WERI-Rb-1 (cell line): ENCODE measurements around the gene ASPSCR1.

Source experiments
- DNase-seq: peaks from one replicate; pipeline ENCODE4 v3.0.0-alpha.2; 2020
- H3K27ac ChIP-seq: fragments of 250-450 bp; sonication (Bioruptor Pico); 2 replicates; pipeline ENCODE4 v1.5.1; 2020; ENCODE audit warnings: mild to moderate bottlenecking, moderate library complexity
- H3K27me3 ChIP-seq: fragments of 250-450 bp; sonication (Bioruptor Pico); 2 replicates; pipeline ENCODE4 v1.5.1; 2021; ENCODE audit warnings: mild to moderate bottlenecking, low read depth, moderate library complexity; ENCODE audit not compliant: insufficient read depth, severe bottlenecking
- H3K36me3 ChIP-seq: fragments of 250-450 bp; sonication (Bioruptor Pico); 2 replicates; pipeline ENCODE4 v1.5.1; 2020; ENCODE audit warnings: mild to moderate bottlenecking, moderate library complexity
- H3K4me3 ChIP-seq: 2 replicates; pipeline ENCODE4 v1.5.1; 2011; ENCODE audit warnings: low read depth, mild to moderate bottlenecking, control low read depth, low read length
- H3K9me3 ChIP-seq: fragments of 250-450 bp; sonication (Bioruptor Pico); 2 replicates; pipeline ENCODE4 v1.5.1; 2021; ENCODE audit warnings: mild to moderate bottlenecking, moderate library complexity; ENCODE audit not compliant: severe bottlenecking
- CTCF ChIP-seq: IDR thresholded peaks from 2 replicates; pipeline ENCODE4 v1.5.1; 2011; ENCODE audit warnings: low read depth, mild to moderate bottlenecking, control low read depth, inconsistent platforms, low read length

The ASPSCR1 gene

GRCh38 chr17:82031885-82032627 lies 54.6 kb downstream of the ASPSCR1 start:
- no peaks in the 10 kb centered on the region for H3K9me3 ChIP-seq
- H3K27ac ChIP-seq, result peak overlapping the region; percentile 34
- peak; percentile 83 for DNase-seq
- peaks cover 53% of the 10 kb centered on the region for H3K36me3 ChIP-seq
- peak overlapping the region; percentile 64 for H3K4me3 ChIP-seq
- H3K27me3 ChIP-seq, result no peaks in the 10 kb centered on the region
- TF ChIP-seq CTCF, result no peak

GRCh38 chr17:82033359-82034085 lies 56.1 kb downstream of the ASPSCR1 start:
- H3K9me3 ChIP-seq, result no peaks in the 10 kb centered on the region
- no peaks in the 10 kb centered on the region for H3K27me3 ChIP-seq
- no peak for DNase-seq
- TF ChIP-seq CTCF, result no peak
- H3K27ac ChIP-seq, result no peak overlapping the region
- H3K4me3 ChIP-seq, result no peak overlapping the region
- H3K36me3 ChIP-seq, result peaks cover 49% of the 10 kb centered on the region

DNA sequence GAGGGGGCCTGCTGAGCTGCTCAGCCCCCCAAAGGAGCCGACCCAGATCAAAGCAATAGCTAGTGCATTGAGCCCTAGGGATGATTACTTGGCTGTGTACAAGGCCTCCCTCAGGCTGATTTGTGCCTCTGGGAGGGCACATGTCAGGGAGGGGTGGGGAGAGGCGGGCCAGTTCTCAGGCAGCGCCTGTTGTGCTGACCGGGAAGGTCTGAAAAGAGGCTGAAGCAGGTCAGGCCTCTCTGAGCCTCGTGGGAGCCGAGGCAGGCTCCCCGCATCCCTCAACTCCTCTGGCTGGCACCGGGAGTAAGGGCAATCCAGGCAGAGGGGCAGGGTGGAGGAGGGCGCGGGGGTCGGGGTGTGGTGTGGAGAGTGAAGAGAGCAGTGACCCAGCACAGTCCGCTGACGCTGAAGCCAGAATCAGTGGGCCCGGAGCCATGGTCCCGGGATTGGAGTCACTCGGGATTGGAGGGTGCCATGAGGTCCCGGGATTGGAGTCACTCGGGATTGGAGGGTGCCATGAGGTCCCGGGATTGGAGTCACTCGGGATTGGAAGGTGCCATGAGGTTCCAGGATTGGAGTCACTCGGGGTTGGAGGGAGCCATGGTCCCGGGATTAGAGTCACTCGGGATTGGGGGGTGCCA lies 57.1 kb downstream of the ASPSCR1 start:
- Histone ChIP-seq H3K9me3 (no peaks in the 10 kb centered on the region), H3K4me3 (no peak overlapping the region), H3K27me3 (no peaks in the 10 kb centered on the region), H3K27ac (no peak overlapping the region), H3K36me3 (peaks cover 39% of the 10 kb centered on the region)
- peak; percentile 67 for DNase-seq
- TF ChIP-seq CTCF, result no peak

GRCh38 chr17:82035488-82035887 lies 58.1 kb downstream of the ASPSCR1 start:
- H3K27me3 ChIP-seq, result no peaks in the 10 kb centered on the region
- peaks cover 39% of the 10 kb centered on the region for H3K36me3 ChIP-seq
- H3K4me3 ChIP-seq, result no peak overlapping the region
- H3K9me3 ChIP-seq, result no peaks in the 10 kb centered on the region
- no peak for TF ChIP-seq CTCF
- DNase-seq, result no peak
- no peak overlapping the region for H3K27ac ChIP-seq

GRCh38 chr17:82035956-82036633 lies 58.7 kb downstream of the ASPSCR1 start:
- H3K36me3 ChIP-seq, result peaks cover 39% of the 10 kb centered on the region
- H3K27me3 ChIP-seq, result no peaks in the 10 kb centered on the region
- no peak for TF ChIP-seq CTCF
- peak overlapping the region; percentile 92 for H3K4me3 ChIP-seq
- H3K27ac ChIP-seq, result no peak overlapping the region
- no peaks in the 10 kb centered on the region for H3K9me3 ChIP-seq
- no peak for DNase-seq
